GM23338 (cell line): Measurements from ENCODE around the gene USP3. TPM values are rescaled to one million over a fixed set of nuclear protein-coding genes. Genes with fewer than 3 reads are reported as not detected.

Experiments
- ATAC-seq: fragments of 200-7000 bp; cut with Tn5 transposase; 3 replicates; pipeline ENCODE4 v1.9.1; 2020
- DNase-seq: peaks from one replicate; pipeline ENCODE4 v3.0.0-alpha.2; 2015; ENCODE audit warnings: low spot score
- H2AFZ ChIP-seq: fragments of 200-600 bp; sonication (generic); 2 replicates; pipeline ENCODE4 v1.8.0; 2016; ENCODE audit warnings: antibody characterized with exemption, mild to moderate bottlenecking, moderate library complexity
- H3F3A ChIP-seq: fragments of 200-600 bp; sonication (generic); replicated peaks from 2 replicates; pipeline ENCODE4 v1.8.0; 2017; ENCODE audit warnings: antibody characterized with exemption, mixed run types, low read depth
- H3K27ac ChIP-seq: fragments of 200-600 bp; sonication (generic); 2 replicates; pipeline ENCODE4 v1.6.1; 2016; ENCODE audit warnings: low read depth
- H3K27me3 ChIP-seq: fragments of 200-600 bp; sonication (generic); 2 replicates; pipeline ENCODE4 v1.8.0; 2016; ENCODE audit warnings: mild to moderate bottlenecking, mixed run types, moderate library complexity; ENCODE audit not compliant: insufficient read depth
- H3K36me3 ChIP-seq: fragments of 200-600 bp; sonication (generic); 2 replicates; pipeline ENCODE4 v1.8.0; 2016; ENCODE audit warnings: mild to moderate bottlenecking; ENCODE audit not compliant: insufficient read depth
- H3K4me1 ChIP-seq: fragments of 200-600 bp; sonication (generic); 2 replicates; pipeline ENCODE4 v1.8.0; 2016; ENCODE audit warnings: mild to moderate bottlenecking, moderate library complexity; ENCODE audit not compliant: insufficient read depth
- H3K4me2 ChIP-seq: fragments of 200-600 bp; sonication (generic); 2 replicates; pipeline ENCODE4 v1.7.1; 2017; ENCODE audit warnings: mixed run types
- H3K4me3 ChIP-seq: fragments of 200-600 bp; sonication (generic); 2 replicates; pipeline ENCODE4 v1.6.1; 2016; ENCODE audit warnings: mixed run types
- H3K79me2 ChIP-seq: fragments of 200-600 bp; sonication (generic); replicated peaks from 2 replicates; pipeline ENCODE4 v1.8.0; 2017; ENCODE audit warnings: mild to moderate bottlenecking; ENCODE audit not compliant: insufficient read depth
- H3K9me2 ChIP-seq: fragments of 200-600 bp; sonication (generic); 2 replicates; pipeline ENCODE4 v1.8.0; 2017; ENCODE audit not compliant: insufficient read depth
- H4K20me1 ChIP-seq: fragments of 200-600 bp; sonication (generic); replicated peaks from 2 replicates; pipeline ENCODE4 v1.8.0; 2017; ENCODE audit warnings: mild to moderate bottlenecking; ENCODE audit not compliant: insufficient read depth
- H3K27ac Mint-ChIP-seq: 2 replicates; pipeline ENCODE4 v1.8.0; 2020; ENCODE audit warnings: inconsistent platforms, mild to moderate bottlenecking, moderate library complexity, mixed read lengths
- H3K27me3 Mint-ChIP-seq: 3 replicates; pipeline ENCODE4 v1.8.0; 2022; ENCODE audit warnings: low read depth, mild to moderate bottlenecking, moderate library complexity, mixed read lengths, inconsistent platforms; ENCODE audit not compliant: insufficient read depth, poor library complexity
- H3K36me3 Mint-ChIP-seq: 3 replicates; pipeline ENCODE4 v1.8.0; 2021; ENCODE audit warnings: low read depth, mild to moderate bottlenecking, inconsistent platforms, moderate library complexity, mixed read lengths
- H3K4me1 Mint-ChIP-seq: 3 replicates; pipeline ENCODE4 v1.8.0; 2020; ENCODE audit warnings: mild to moderate bottlenecking, inconsistent platforms, mixed read lengths
- H3K4me3 Mint-ChIP-seq: 3 replicates; pipeline ENCODE4 v1.8.0; 2021; ENCODE audit warnings: moderate library complexity, mild to moderate bottlenecking, inconsistent platforms, mixed read lengths
- H3K9me3 Mint-ChIP-seq: 3 replicates; pipeline ENCODE4 v1.8.0; 2020; ENCODE audit warnings: moderate library complexity, mild to moderate bottlenecking, inconsistent platforms, mixed read lengths
- ETS1 ChIP-seq: IDR thresholded peaks from 2 replicates; pipeline ENCODE4 v1.6.1; 2016; ENCODE audit warnings: antibody characterized with exemption
- EZH2phosphoT487 ChIP-seq: fragments of 200-600 bp; sonication (generic); IDR thresholded peaks from one replicate; pipeline ENCODE4 v1.8.1; 2018; ENCODE audit warnings: antibody characterized with exemption; ENCODE audit not compliant: unreplicated experiment
- NANOG ChIP-seq: IDR thresholded peaks from 2 replicates; pipeline ENCODE4 v1.6.1; 2016; ENCODE audit warnings: antibody characterized with exemption, borderline replicate concordance
- POLR2AphosphoS5 ChIP-seq: IDR thresholded peaks from 2 replicates; pipeline ENCODE4 v1.6.1; 2016; ENCODE audit warnings: antibody characterized with exemption, low read depth
- STAT1 ChIP-seq: IDR thresholded peaks from one replicate; pipeline ENCODE4 v1.6.1; 2016; ENCODE audit warnings: antibody characterized with exemption; ENCODE audit not compliant: unreplicated experiment
- ZNF462 ChIP-seq: fragments of 250-450 bp; sonication (Bioruptor Pico); IDR thresholded peaks from 2 replicates; pipeline ENCODE4 v1.5.0; 2020; ENCODE audit warnings: mild to moderate bottlenecking, moderate library complexity
- polyA plus RNA-seq: library from polyadenylated mRNA; unstranded; fragments of >200 nt; fragmentation: Nextera tagmentation; extraction: Ambion mirVana; gene quantifications from 2 replicates; pipeline ENCODE4 v1.2.1, GENCODE V29; 2016
- total RNA-seq: library from RNA; depleted of rRNA; stranded (reverse); fragments of >200 nt; shearing (Covaris generic); gene quantifications from 2 replicates; pipeline ENCODE4 v1.2.3, GENCODE V29; 2014

Gene USP3
- total and polyA plus RNA-seq, 2 experiments from 2014 or later: 9.7 to 9.9 TPM

GRCh38 chr15:63633312-63633711 lies 128.9 kb downstream of the USP3 start:
- no peaks in the 10 kb centered on the region for H3K4me1 ChIP-seq
- Mint-ChIP-seq H3K9me3 (no peaks in the 10 kb centered on the region), H3K36me3 (peaks cover 9% of the 10 kb centered on the region; the same call in 1 of the 3 replicates), H3K4me1 (no peaks in the 10 kb centered on the region), H3K27me3 (no peaks in the 10 kb centered on the region), H3K27ac (no peak overlapping the region), H3K4me3 (no peak overlapping the region)
- H4K20me1 ChIP-seq: no peaks in the 10 kb centered on the region
- no peaks in the 10 kb centered on the region for H3K9me2 ChIP-seq
- H3K27ac ChIP-seq: no peak overlapping the region
- H3K79me2 ChIP-seq: no peaks in the 10 kb centered on the region
- no peaks in the 10 kb centered on the region for H3F3A ChIP-seq
- H3K36me3 ChIP-seq: peaks cover 6% of the 10 kb centered on the region; the same call in 1 of the 2 replicates
- no peaks in the 10 kb centered on the region for H3K27me3 ChIP-seq
- TF ChIP-seq STAT1 (no peak), POLR2AphosphoS5 (no peak), ZNF462 (no peak), ETS1 (no peak), NANOG (no peak)
- H3K4me3 ChIP-seq: no peak overlapping the region
- ATAC-seq (no peak), DNase-seq (no peak)
- H3K4me2 ChIP-seq: no peak overlapping the region
- no peak overlapping the region for H2AFZ ChIP-seq

GRCh38 chr15:63634154-63634553 lies 129.8 kb downstream of the USP3 start:
- Mint-ChIP-seq H3K27me3 (no peaks in the 10 kb centered on the region), H3K9me3 (no peaks in the 10 kb centered on the region), H3K27ac (no peak overlapping the region), H3K4me1 (no peaks in the 10 kb centered on the region), H3K36me3 (peaks cover 5% of the 10 kb centered on the region; the same call in 1 of the 3 replicates), H3K4me3 (no peak overlapping the region)
- Histone ChIP-seq H3K4me2 (no peak overlapping the region), H3K4me1 (no peaks in the 10 kb centered on the region), H3K27ac (no peak overlapping the region), H3K27me3 (no peaks in the 10 kb centered on the region), H3F3A (no peaks in the 10 kb centered on the region), H2AFZ (no peak overlapping the region), H3K4me3 (no peak overlapping the region), H3K36me3 (peaks cover 6% of the 10 kb centered on the region; the same call in 1 of the 2 replicates), H3K9me2 (no peaks in the 10 kb centered on the region), H4K20me1 (no peaks in the 10 kb centered on the region), H3K79me2 (no peaks in the 10 kb centered on the region)
- TF ChIP-seq POLR2AphosphoS5 (no peak), EZH2phosphoT487 (no peak), ZNF462 (no peak)
- DNase-seq: no peak
- ATAC-seq: no peak
